ENCODE data around the gene GFRAL. TPM values are rescaled to one million over a fixed set of nuclear protein-coding genes. Genes with fewer than 3 reads are reported as not detected.

GFRAL gene, protein sequence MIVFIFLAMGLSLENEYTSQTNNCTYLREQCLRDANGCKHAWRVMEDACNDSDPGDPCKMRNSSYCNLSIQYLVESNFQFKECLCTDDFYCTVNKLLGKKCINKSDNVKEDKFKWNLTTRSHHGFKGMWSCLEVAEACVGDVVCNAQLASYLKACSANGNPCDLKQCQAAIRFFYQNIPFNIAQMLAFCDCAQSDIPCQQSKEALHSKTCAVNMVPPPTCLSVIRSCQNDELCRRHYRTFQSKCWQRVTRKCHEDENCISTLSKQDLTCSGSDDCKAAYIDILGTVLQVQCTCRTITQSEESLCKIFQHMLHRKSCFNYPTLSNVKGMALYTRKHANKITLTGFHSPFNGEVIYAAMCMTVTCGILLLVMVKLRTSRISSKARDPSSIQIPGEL
- not detected in 2 replicates for total RNA-seq

DNA sequence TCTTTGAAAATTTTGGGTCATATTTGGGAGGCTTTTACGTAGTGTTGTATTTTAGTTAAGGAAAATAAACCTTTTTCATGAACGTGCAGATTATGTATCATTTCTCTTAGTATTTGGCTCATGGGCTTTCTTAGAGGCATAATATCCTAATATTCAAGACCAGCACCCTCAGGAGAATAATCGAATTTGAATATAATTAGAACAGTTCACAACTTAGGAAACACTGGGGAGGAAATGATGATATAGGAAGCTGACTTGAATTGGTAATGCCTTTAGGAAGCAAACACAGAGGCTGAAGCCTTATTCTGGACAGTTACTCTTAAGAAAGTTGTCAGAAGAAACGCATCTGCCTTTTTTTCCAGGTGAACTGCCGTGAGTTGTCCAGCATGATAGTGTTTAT, at the start of gene GFRAL:
TSS of gene GFRAL (plus strand) at position 301 of the 400 bp plus-strand sequence. CDS start at position 387, 86 bp downstream.
- Histone ChIP-seq H3K4me3 (ENCODE audit: low read depth, low read length) (no peak within 1 kb of the TSS), H3K36me3 (ENCODE audit: control insufficient read depth, insufficient read depth, low read length) (no peaks in the 10 kb centered on the region), H3K27me3 (ENCODE audit: control insufficient read depth, insufficient read depth, low read length) (no peaks in the 10 kb centered on the region)
- no peak for DNase-seq (ENCODE audit: low read depth)
- TF ChIP-seq, protein P1, sequence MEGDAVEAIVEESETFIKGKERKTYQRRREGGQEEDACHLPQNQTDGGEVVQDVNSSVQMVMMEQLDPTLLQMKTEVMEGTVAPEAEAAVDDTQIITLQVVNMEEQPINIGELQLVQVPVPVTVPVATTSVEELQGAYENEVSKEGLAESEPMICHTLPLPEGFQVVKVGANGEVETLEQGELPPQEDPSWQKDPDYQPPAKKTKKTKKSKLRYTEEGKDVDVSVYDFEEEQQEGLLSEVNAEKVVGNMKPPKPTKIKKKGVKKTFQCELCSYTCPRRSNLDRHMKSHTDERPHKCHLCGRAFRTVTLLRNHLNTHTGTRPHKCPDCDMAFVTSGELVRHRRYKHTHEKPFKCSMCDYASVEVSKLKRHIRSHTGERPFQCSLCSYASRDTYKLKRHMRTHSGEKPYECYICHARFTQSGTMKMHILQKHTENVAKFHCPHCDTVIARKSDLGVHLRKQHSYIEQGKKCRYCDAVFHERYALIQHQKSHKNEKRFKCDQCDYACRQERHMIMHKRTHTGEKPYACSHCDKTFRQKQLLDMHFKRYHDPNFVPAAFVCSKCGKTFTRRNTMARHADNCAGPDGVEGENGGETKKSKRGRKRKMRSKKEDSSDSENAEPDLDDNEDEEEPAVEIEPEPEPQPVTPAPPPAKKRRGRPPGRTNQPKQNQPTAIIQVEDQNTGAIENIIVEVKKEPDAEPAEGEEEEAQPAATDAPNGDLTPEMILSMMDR (IDR thresholded peaks at IDR 0.05; ENCODE audit: insufficient read depth, low read length, poor library complexity, severe bottlenecking): no peak

DNA sequence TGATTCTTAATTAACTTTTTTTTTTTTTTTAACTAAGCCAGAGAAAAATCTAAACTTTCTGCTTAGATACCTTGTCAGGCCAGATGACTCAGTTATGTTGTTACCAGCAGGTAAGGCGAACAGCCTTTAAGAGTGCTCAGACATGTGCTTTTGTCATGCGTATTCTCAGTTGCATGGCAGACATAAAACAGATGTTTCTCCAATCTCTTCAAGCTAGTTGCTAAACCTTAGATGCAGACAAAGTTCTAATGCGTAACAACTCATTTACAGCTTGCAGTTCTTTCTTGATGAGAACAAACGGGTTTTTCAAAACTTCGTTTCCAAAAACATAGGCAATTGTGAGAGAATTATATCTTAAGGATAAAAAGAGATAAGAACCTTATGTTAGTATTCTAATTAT, 49.6 kb upstream of the GFRAL start:
- no peak for DNase-seq (ENCODE audit: low read depth)
- TF ChIP-seq, protein P1 (IDR thresholded peaks at IDR 0.05; ENCODE audit: insufficient read depth, low read length, poor library complexity, severe bottlenecking): no peak
- Histone ChIP-seq H3K27me3 (ENCODE audit: control insufficient read depth, insufficient read depth, low read length) (no peaks in the 10 kb centered on the region), H3K36me3 (ENCODE audit: control insufficient read depth, insufficient read depth, low read length) (no peaks in the 10 kb centered on the region), H3K4me3 (ENCODE audit: low read depth, low read length) (no peak overlapping the region)

DNA sequence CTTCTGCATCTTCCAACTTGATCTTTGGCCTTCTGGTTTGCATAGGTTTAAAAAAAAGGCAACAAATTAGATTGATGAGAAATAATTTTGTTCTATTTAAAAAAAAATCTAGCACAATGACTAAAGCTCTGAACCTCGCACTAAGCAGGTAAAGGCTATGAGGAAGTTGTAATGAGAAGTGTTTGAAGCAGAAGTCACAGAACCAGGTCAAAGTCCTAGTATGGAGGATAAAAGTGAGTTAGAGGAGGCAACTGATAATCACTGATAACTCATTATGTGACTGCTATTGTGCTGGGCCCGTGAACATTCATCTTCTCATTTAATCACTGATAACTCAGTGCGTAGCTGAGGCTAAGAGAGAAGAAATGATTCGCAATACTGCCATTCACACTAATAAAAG, 46.1 kb upstream of the GFRAL start:
- no peak for DNase-seq (ENCODE audit: low read depth)
- Histone ChIP-seq H3K4me3 (ENCODE audit: low read depth, low read length) (no peak overlapping the region), H3K36me3 (ENCODE audit: control insufficient read depth, insufficient read depth, low read length) (no peaks in the 10 kb centered on the region), H3K27me3 (ENCODE audit: control insufficient read depth, insufficient read depth, low read length) (no peaks in the 10 kb centered on the region)
- TF ChIP-seq, protein P1 (IDR thresholded peaks at IDR 0.05; ENCODE audit: insufficient read depth, low read length, poor library complexity, severe bottlenecking): no peak

DNA sequence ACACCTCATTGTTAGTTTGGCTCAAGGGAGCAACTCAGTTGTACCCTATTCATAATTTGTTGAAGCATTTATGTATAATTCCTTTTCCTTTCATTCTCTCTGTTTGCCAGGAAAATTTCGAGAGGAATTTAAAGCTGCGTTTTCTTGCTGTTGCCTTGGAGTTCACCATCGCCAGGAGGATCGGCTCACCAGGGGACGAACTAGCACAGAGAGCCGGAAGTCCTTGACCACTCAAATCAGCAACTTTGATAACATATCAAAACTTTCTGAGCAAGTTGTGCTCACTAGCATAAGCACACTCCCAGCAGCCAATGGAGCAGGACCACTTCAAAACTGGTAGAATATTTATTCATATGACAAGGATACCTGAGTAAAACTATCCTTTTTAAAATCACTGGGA, 45.2 kb upstream of the GFRAL start:
- no peak for DNase-seq (ENCODE audit: low read depth)
- TF ChIP-seq, protein P1 (IDR thresholded peaks at IDR 0.05; ENCODE audit: insufficient read depth, low read length, poor library complexity, severe bottlenecking): no peak
- no peak overlapping the region for H3K4me3 ChIP-seq (ENCODE audit: low read depth, low read length)
- no peaks in the 10 kb centered on the region for H3K36me3 ChIP-seq (ENCODE audit: control insufficient read depth, insufficient read depth, low read length)
- no peaks in the 10 kb centered on the region for H3K27me3 ChIP-seq (ENCODE audit: control insufficient read depth, insufficient read depth, low read length)

DNA sequence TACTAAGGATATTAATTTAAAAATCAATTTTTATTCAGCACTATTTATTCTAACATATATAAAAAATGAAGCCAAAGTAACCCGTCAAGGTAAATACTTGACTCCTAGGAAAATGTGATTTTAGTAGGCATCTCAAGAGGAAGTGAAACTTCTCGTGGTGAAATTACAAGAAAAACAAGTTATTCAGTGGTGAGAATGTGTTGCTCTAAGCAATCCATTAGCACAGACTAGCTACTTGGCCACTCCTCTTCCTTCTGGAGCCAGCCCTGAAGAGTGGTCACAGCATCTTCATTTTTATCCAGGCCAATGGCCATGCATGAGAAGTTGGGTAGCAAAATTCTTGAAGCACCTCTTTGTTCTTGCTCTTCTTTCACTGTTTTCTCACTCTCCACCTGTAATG, 40.4 kb upstream of the GFRAL start:
- H3K36me3 ChIP-seq (ENCODE audit: control insufficient read depth, insufficient read depth, low read length): no peaks in the 10 kb centered on the region
- DNase-seq (ENCODE audit: low read depth): no peak
- H3K4me3 ChIP-seq (ENCODE audit: low read depth, low read length): no peak overlapping the region
- TF ChIP-seq, protein P1 (IDR thresholded peaks at IDR 0.05; ENCODE audit: insufficient read depth, low read length, poor library complexity, severe bottlenecking): no peak
- H3K27me3 ChIP-seq (ENCODE audit: control insufficient read depth, insufficient read depth, low read length): no peaks in the 10 kb centered on the region

DNA sequence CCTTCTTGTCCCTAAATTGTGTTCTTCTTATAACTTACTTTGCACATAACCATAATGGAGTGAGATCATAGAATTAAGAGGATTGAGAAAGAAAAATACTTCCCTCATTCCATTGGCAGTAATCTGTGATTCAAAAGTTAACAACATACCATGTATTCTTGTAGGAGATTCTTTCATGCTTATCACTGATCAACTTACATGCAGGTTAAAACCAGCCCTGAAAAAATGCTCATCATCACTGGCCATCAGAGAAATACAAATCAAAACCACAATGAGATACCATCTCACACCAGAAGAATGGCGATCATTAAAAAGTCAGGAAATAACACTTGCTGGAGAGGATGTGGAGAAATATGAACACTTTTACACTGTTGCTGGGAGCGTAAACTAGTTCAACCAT, 36.5 kb upstream of the GFRAL start:
- DNase-seq (ENCODE audit: low read depth): no peak
- TF ChIP-seq, protein P1 (IDR thresholded peaks at IDR 0.05; ENCODE audit: insufficient read depth, low read length, poor library complexity, severe bottlenecking): no peak
- no peaks in the 10 kb centered on the region for H3K36me3 ChIP-seq (ENCODE audit: control insufficient read depth, insufficient read depth, low read length)
- no peaks in the 10 kb centered on the region for H3K27me3 ChIP-seq (ENCODE audit: control insufficient read depth, insufficient read depth, low read length)
- H3K4me3 ChIP-seq (ENCODE audit: low read depth, low read length): no peak overlapping the region
